ENCODE measurements around the gene C10orf67.
"Not testable (repeated sequence)": the region's sequence is repeated elsewhere in the genome, so short reads cannot be mapped to it uniquely, and the experiment has no call there.

C10orf67 gene

DNA sequence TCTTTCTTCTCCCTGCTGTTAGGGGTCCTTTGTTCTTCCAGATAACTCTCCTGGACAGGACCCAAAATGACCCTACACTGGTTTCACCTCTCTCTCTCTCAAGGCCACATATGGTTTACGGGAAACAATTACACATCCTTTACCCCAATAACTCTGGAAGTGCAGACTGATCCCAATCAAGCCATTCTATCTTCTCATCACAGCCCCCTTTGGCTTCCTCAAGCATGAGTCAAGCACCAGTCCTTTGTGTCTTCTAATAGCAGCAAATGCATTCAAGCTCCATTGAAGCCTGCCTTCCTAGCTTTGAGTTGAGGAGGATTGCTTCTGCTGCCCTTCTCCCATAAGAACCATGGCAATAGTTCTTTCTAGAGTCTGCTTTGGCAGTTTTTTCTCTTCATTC lies 20.2 kb downstream of the C10orf67 start:
- Mint-ChIP-seq H3K4me1 (ENCODE audit: low read depth) (peaks cover 1% of the 10 kb centered on the region), H3K36me3 (ENCODE audit: low read depth) (no peaks in the 10 kb centered on the region), H3K4me3 (no peak overlapping the region), H3K27ac (no peak overlapping the region), H3K27me3 (ENCODE audit: low read depth) (peaks cover 16% of the 10 kb centered on the region), H3K9me3 (no peaks in the 10 kb centered on the region)
- DNase-seq (ENCODE audit: low spot score): no peak

DNA sequence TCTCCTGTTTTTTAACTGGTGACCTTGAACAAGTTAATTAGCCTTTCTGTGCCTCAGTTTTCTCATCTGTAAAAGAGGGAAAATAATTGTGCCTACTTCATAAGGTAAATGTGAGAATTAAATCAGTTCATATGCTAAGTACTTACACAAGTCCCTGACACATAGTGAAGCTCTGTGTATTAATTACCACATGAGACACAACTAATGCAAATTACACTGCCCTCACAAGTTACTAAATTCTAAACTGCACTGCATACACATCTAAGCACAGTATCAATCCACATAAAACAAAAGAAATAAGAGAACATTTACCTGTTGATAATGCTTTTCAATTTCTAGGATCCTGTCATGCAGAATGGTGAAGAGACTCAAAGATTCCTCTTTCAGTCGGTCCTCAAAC lies 22.5 kb downstream of the C10orf67 start:
- peaks cover 12% of the 10 kb centered on the region for H3K27me3 Mint-ChIP-seq (ENCODE audit: low read depth)
- DNase-seq (ENCODE audit: low spot score): no peak
- no peaks in the 10 kb centered on the region for H3K36me3 Mint-ChIP-seq (ENCODE audit: low read depth)
- H3K27ac Mint-ChIP-seq: no peak overlapping the region
- no peaks in the 10 kb centered on the region for H3K9me3 Mint-ChIP-seq
- no peak overlapping the region for H3K4me3 Mint-ChIP-seq
- peaks cover 1% of the 10 kb centered on the region for H3K4me1 Mint-ChIP-seq (ENCODE audit: low read depth)

GRCh38 chr10:23319835-23320234 lies 24.8 kb downstream of the C10orf67 start:
- Mint-ChIP-seq H3K27me3 (ENCODE audit: low read depth) (no peaks in the 10 kb centered on the region), H3K9me3 (no peaks in the 10 kb centered on the region), H3K36me3 (ENCODE audit: low read depth) (no peaks in the 10 kb centered on the region), H3K27ac (no peak overlapping the region), H3K4me1 (ENCODE audit: low read depth) (no peaks in the 10 kb centered on the region), H3K4me3 (no peak overlapping the region)
- DNase-seq (ENCODE audit: low spot score): no peak

- no peak overlapping the region for H3K27ac Mint-ChIP-seq
- DNase-seq (ENCODE audit: low spot score): no peak
- no peaks in the 10 kb centered on the region for H3K36me3 Mint-ChIP-seq (ENCODE audit: low read depth)
- no peaks in the 10 kb centered on the region for H3K27me3 Mint-ChIP-seq (ENCODE audit: low read depth)
- no peak overlapping the region for H3K4me3 Mint-ChIP-seq
- no peaks in the 10 kb centered on the region for H3K9me3 Mint-ChIP-seq
- no peaks in the 10 kb centered on the region for H3K4me1 Mint-ChIP-seq (ENCODE audit: low read depth)
Observed at GRCh38 chr10:23318359-23318758, 26.2 kb downstream of the C10orf67 start.

- Mint-ChIP-seq H3K27me3 (ENCODE audit: low read depth) (no peaks in the 10 kb centered on the region), H3K4me3 (no peak overlapping the region), H3K36me3 (ENCODE audit: low read depth) (no peaks in the 10 kb centered on the region), H3K4me1 (ENCODE audit: low read depth) (no peaks in the 10 kb centered on the region), H3K9me3 (no peaks in the 10 kb centered on the region), H3K27ac (no peak overlapping the region)
- DNase-seq (ENCODE audit: low spot score): no peak
Observed at GRCh38 chr10:23317416-23317815, 27.2 kb downstream of the C10orf67 start.

DNA sequence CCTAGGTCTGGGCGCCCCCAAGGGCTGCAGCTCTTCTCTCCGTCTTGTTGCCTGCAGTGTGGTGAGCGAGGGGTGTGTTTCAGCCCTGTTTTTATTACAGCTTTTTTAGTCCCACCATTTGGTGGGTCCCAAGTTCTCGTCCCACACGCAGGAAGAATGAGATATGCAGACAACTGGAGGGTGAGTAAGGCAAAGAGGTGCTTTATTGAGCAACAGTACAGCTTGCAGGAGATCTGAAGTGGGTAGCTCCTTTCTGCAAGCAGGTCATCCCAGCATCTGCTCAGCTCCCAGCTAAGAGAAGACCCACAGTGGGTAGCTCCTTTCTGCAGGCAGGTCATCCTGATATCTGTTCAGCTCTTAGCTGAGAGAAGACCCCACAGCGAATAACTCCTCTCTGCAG lies 28.2 kb downstream of the C10orf67 start:
- no peaks in the 10 kb centered on the region for H3K4me1 Mint-ChIP-seq (ENCODE audit: low read depth)
- H3K27me3 Mint-ChIP-seq (ENCODE audit: low read depth): no peaks in the 10 kb centered on the region
- no peak for DNase-seq (ENCODE audit: low spot score)
- no peak overlapping the region for H3K27ac Mint-ChIP-seq
- H3K36me3 Mint-ChIP-seq (ENCODE audit: low read depth): no peaks in the 10 kb centered on the region
- no peak overlapping the region for H3K4me3 Mint-ChIP-seq
- no peaks in the 10 kb centered on the region for H3K9me3 Mint-ChIP-seq

GRCh38 chr10:23315966-23316365 lies 28.6 kb downstream of the C10orf67 start:
- no peak for DNase-seq (ENCODE audit: low spot score)
- no peaks in the 10 kb centered on the region for H3K27me3 Mint-ChIP-seq (ENCODE audit: low read depth)
- H3K36me3 Mint-ChIP-seq (ENCODE audit: low read depth): no peaks in the 10 kb centered on the region
- H3K27ac Mint-ChIP-seq: no peak overlapping the region
- H3K4me3 Mint-ChIP-seq: no peak overlapping the region
- H3K4me1 Mint-ChIP-seq (ENCODE audit: low read depth): no peaks in the 10 kb centered on the region
- H3K9me3 Mint-ChIP-seq: no peaks in the 10 kb centered on the region

- H3K9me3 Mint-ChIP-seq: no peaks in the 10 kb centered on the region
- peak; percentile 11 for DNase-seq (ENCODE audit: low spot score)
Observed at GRCh38 chr10:23314835-23315239, 29.8 kb downstream of the C10orf67 start.

DNA sequence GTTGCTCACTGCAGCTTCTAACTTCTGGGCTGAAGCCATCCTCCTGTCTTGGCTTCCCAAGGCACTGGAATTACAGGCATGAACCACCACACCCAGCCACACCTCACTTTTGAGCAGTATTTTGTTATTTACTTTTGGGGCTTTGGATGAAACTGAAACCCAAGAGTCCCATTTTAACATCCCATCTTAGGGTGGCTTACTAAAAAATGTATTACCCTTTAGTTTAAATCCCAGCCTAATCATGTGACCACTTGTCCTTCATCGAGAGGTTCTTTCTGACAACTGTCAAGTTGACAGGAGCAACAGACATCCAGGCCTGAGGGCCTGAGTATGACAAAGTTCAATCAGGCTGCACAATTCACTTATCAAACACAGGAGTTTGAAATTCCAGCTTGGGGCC lies 33.6 kb downstream of the C10orf67 start:
- Mint-ChIP-seq H3K27ac (no peak overlapping the region), H3K36me3 (ENCODE audit: low read depth) (no peaks in the 10 kb centered on the region), H3K4me3 (no peak overlapping the region), H3K4me1 (ENCODE audit: low read depth) (no peaks in the 10 kb centered on the region), H3K9me3 (no peaks in the 10 kb centered on the region), H3K27me3 (ENCODE audit: low read depth) (peaks cover 2% of the 10 kb centered on the region)
- DNase-seq (ENCODE audit: low spot score): no peak

More at GRCh38 chr10:23314835-23315239, 29.8 kb downstream of the C10orf67 start:
- no peak overlapping the region for H3K27ac Mint-ChIP-seq
- H3K4me3 Mint-ChIP-seq: no peak overlapping the region
- H3K4me1 Mint-ChIP-seq (ENCODE audit: low read depth): no peaks in the 10 kb centered on the region
- H3K36me3 Mint-ChIP-seq (ENCODE audit: low read depth): no peaks in the 10 kb centered on the region
- no peaks in the 10 kb centered on the region for H3K27me3 Mint-ChIP-seq (ENCODE audit: low read depth)

DNA sequence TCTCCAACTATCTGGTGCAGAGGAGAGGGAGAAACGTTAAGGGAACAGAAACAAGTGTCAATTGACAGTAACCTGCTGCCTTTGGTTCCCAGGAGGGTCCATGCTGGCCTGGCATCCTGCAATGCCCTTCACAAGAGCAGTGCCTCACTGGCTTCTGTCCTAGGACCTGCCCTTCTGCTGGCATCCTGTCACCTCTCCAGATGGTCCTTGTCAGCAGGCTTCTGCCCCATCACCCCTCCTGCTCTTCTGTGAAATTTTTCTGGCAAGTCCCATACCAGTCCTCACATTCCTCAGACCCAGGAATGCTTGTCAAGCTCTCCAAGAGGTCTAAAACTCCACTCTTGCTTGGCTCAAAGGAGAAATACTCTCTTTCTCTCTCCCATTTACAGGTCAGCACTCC lies 34.2 kb downstream of the C10orf67 start:
- H3K36me3 Mint-ChIP-seq (ENCODE audit: low read depth): no peaks in the 10 kb centered on the region
- no peak for DNase-seq (ENCODE audit: low spot score)
- H3K27me3 Mint-ChIP-seq (ENCODE audit: low read depth): peaks cover 2% of the 10 kb centered on the region
- H3K4me3 Mint-ChIP-seq: no peak overlapping the region
- no peak overlapping the region for H3K27ac Mint-ChIP-seq
- no peaks in the 10 kb centered on the region for H3K4me1 Mint-ChIP-seq (ENCODE audit: low read depth)
- no peaks in the 10 kb centered on the region for H3K9me3 Mint-ChIP-seq

DNA sequence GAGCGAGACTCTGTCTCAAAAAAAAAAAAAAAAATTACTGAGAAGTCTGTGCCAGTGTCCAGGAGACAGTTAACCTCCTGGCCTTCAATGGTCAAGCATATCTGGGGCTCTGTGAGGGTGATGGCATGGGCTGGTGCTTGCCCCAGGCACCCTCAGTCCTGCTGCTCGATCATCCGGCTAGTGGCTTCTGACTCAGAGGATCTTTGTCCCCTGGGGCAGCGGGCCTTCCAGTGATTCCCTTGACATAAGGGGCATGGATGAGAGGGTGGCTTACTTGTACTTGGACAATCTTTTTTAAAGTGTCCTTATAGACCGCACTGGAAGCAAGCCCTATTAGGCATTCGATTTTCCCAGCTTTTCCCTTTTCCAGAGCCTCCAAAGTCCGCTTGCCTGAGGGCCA lies 44.6 kb downstream of the C10orf67 start:
- not testable (repeated sequence) for H3K27ac Mint-ChIP-seq; H3K36me3 Mint-ChIP-seq (ENCODE audit: low read depth); H3K4me3 Mint-ChIP-seq; H3K27me3 Mint-ChIP-seq (ENCODE audit: low read depth); DNase-seq (ENCODE audit: low spot score); H3K9me3 Mint-ChIP-seq; H3K4me1 Mint-ChIP-seq (ENCODE audit: low read depth)

DNA sequence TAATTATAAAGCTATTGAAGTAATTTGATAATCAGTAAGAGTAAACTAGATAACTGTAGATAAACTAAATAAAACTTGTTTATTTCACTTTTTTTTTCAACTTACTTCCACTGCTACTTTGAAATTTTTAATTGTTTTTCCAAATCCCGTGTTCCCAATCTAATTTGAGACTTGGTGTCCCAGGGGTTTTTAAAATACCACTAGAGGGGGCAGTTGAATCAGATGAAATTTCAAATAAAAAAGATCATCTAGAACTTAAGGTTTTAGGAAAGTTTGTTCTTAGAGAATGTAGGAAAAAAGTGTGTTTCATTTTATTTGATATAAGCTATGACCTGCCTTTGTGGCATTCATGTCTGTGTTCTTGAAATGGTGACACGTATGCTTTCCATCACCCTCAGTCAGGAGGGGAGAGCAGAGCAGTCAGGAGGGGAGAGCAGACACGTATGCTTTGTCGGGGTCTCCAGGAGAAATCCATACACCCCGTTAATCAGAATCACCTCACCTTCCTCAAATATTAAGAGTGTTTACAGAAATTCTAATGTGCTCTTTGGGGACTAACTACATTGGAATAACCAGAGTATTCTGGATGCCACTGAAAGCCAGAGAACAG lies 49.9 kb downstream of the C10orf67 start:
- DNase-seq (ENCODE audit: low spot score): no peak
- Mint-ChIP-seq H3K36me3 (ENCODE audit: low read depth) (no peaks in the 10 kb centered on the region), H3K27ac (no peak overlapping the region), H3K4me1 (ENCODE audit: low read depth) (no peaks in the 10 kb centered on the region), H3K9me3 (no peaks in the 10 kb centered on the region), H3K4me3 (no peak overlapping the region), H3K27me3 (ENCODE audit: low read depth) (peaks cover 14% of the 10 kb centered on the region)

DNA sequence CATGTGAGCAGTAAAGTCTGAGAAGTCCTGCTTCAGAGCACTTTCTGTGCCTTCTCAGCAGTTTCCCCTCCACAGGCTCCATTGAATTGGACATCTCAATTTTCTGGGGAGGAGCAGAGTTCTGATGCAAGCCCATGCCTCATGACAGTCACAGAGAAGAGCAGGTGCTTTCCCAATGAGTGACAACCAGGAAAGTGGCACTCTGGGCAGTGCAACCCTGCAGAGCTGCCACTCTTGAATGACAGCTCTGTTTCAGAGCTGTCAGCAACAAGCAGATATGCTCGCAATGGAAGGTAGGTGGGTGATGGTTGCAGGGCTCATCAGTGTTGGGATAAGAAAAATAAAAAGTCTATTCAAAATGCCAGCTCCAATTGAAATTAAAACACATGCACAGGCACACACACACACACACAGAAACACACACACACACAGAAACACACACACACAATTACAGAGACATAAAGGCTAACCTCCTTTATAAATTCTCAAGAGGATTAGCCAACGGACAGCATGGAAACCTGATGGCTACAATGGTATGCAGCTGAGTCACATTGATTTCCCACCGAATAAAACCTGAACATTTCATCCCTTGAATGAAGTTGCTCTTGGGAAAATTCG lies 50.5 kb downstream of the C10orf67 start:
- Mint-ChIP-seq H3K9me3 (no peaks in the 10 kb centered on the region), H3K4me1 (ENCODE audit: low read depth) (no peaks in the 10 kb centered on the region), H3K4me3 (no peak overlapping the region), H3K36me3 (ENCODE audit: low read depth) (no peaks in the 10 kb centered on the region), H3K27ac (no peak overlapping the region), H3K27me3 (ENCODE audit: low read depth) (peaks cover 14% of the 10 kb centered on the region)
- DNase-seq (ENCODE audit: low spot score): no peak

GRCh38 chr10:23293145-23293724 lies 51.4 kb downstream of the C10orf67 start:
- Mint-ChIP-seq H3K36me3 (ENCODE audit: low read depth) (no peaks in the 10 kb centered on the region), H3K4me1 (ENCODE audit: low read depth) (no peaks in the 10 kb centered on the region), H3K9me3 (no peaks in the 10 kb centered on the region), H3K27me3 (ENCODE audit: low read depth) (peaks cover 14% of the 10 kb centered on the region), H3K4me3 (no peak overlapping the region), H3K27ac (no peak overlapping the region)
- peak; percentile 19 for DNase-seq (ENCODE audit: low spot score)
